GM12801 (cell line): Measurements from ENCODE around the gene NRTN.

Source experiments
- TF ChIP-seq, protein P1 (sequence below): IDR thresholded peaks from one replicate; pipeline ENCODE4 v1.5.1; 2011; ENCODE audit warnings: control low read depth; ENCODE audit not compliant: insufficient read length; ENCODE audit errors: extremely low read depth

Gene NRTN

DNA sequence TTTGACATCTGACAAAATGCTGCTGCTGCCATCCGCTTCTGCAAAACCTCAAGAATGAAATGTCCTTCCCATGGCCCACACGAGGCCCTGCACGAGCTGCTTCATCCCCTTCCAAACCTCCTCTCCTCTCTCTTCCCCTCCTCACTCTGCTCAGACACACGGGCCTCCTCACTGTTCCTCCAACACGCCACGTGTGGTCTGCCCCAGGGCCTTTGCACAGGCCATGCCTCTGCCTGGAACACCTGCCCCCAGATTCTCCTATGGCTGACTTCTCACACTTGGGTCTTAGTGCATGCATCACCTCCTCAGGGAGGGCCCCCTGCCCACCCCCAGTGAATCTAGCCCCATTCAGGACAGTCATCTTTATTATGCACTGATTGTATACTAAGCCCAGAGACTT lies 15.9 kb downstream of the NRTN start:
- TF ChIP-seq, protein P1, sequence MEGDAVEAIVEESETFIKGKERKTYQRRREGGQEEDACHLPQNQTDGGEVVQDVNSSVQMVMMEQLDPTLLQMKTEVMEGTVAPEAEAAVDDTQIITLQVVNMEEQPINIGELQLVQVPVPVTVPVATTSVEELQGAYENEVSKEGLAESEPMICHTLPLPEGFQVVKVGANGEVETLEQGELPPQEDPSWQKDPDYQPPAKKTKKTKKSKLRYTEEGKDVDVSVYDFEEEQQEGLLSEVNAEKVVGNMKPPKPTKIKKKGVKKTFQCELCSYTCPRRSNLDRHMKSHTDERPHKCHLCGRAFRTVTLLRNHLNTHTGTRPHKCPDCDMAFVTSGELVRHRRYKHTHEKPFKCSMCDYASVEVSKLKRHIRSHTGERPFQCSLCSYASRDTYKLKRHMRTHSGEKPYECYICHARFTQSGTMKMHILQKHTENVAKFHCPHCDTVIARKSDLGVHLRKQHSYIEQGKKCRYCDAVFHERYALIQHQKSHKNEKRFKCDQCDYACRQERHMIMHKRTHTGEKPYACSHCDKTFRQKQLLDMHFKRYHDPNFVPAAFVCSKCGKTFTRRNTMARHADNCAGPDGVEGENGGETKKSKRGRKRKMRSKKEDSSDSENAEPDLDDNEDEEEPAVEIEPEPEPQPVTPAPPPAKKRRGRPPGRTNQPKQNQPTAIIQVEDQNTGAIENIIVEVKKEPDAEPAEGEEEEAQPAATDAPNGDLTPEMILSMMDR = no peak

GRCh38 chr19:5821521-5822180 lies 16.8 kb downstream of the NRTN start:
- TF ChIP-seq, protein P1 = no peak

- TF ChIP-seq, protein P1 = no peak
These were observed 17.4 kb downstream of the NRTN start for GRCh38 chr19:5822181-5822844.

DNA sequence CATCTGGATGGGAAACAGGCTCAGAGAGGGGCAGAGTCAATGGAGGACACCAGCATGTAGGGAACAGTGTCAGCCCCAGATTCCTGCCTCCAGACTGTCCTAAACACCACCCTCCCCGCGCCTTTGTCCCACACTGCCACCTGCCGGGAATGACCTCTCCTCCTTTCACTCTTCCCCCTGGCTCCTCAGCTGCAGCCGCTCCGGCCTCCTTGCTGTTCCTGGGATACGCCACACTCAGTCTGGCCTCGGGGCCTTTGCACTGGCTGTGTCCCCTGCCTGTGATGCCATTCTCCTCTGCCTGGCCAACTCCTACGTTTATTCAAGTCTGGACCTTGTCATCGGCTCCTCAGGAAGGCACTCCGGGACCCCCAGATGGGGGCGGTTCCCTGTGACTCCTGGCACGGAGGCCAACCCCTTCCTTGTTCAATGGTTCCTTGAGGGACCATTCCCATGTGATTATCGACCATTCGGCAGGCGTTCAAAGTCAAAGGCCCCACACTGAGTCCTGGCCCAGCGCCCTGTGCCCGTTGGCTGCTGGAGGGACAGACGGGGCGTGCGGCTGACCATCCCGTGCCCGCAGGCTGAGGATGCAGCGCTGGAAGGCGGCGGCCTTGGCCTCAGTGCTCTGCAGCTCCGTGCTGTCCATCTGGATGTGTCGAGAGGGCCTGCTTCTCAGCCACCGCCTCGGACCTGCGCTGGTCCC lies 18.9 kb downstream of the NRTN start:
- TF ChIP-seq, protein P1 = no peak

DNA sequence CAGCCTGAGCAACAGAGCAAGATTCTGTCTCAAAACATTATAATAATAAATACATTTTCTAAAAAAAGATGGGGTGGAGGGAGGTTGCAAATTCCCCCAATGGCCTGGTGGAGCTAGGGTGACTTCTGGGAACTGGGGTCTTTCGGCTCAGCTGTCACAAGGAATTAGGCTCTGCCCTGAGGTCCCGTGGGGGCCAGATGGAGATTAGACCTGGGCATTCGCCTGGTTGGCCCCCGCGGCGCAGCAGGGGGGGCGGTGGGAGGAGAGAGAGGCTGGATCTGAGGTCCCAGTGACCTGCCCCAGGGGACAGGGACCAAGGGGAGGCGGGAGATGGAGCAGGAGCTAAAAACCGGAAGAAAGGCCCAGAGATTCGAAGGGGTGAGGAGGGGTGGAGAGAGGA lies 19.9 kb downstream of the NRTN start:
- TF ChIP-seq, protein P1 = no peak

DNA sequence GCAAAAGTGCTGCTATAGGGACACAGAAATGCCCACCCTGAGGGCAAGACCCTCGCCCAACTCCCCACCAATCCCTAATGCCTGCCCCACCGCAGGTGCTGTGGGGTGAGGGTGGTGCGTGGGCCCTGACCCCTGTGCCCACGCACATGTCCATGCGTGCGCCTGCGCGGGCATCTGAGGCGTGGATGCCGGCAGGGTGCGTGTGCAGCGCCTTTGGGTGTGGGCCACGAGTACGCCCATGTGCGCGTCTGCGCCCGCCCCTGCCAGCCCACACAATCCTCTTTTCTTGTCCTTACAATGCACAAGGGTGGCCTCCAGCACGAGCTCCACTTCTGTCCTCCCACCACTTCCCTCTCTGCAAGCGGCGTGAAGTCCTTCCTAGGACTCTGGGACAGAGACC lies 20.3 kb downstream of the NRTN start:
- TF ChIP-seq, protein P1 = no peak

DNA sequence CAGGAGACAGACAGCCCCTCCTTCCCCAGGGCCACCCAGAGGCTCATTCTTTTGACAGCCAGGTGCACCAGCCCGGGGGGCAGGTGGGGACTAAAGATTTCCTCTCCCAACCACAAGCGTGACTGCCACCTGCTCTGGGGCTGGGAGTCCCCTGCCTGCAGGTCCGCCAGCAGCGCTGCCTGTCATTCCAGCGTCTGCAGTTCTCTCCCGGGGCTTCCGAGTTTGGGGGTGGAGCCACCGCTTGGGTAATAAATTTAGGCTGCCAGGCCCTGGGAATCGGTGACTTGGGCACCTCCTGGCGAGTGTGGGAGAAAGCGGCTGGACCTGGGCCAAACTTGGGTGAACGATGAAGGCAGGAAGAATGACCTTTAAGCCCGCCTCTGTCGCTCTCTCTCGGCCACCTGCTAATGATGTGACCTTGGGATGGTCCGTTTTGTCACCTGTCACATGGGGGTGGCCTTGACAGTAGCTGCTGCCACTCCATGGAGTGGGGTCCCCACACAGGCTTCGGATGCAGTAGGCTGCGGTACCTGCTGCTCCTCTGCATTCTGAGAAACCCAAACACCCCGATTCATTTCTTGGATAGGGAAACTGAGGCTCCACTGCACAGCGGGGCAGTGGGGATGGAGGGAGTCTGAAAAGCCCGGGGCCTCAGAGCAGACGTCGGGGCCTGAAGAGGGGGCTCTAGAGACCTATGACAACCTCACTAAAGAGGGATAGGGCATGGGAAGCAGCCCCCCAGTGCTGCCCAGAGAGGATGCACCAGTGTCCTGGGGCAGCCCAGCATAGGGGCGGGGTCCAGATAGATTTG lies 21.9 kb downstream of the NRTN start:
- TF ChIP-seq, protein P1 = no peak
